HG02623 (cell line): ENCODE measurements around the gene FHL1.

Experiments used
- ATAC-seq: cut with Tn5 transposase; IDR thresholded peaks from one replicate; pipeline ENCODE4 v1.9.1; 2021; ENCODE audit warnings: moderate library complexity; ENCODE audit not compliant: unreplicated experiment

The FHL1 gene

GRCh38 chrX:136250191-136251040 is 103.1 kb downstream of the FHL1 start:
- ATAC-seq: peak; percentile 27

GRCh38 chrX:136251041-136251991 is 104.0 kb downstream of the FHL1 start, which contains the start of gene MAP7D3:
Gene MAP7D3, minus strand, starts transcription at chrX:136251400. Its CDS starts 42 bp downstream, at chrX:136251358.
- ATAC-seq: peak; percentile 91

DNA sequence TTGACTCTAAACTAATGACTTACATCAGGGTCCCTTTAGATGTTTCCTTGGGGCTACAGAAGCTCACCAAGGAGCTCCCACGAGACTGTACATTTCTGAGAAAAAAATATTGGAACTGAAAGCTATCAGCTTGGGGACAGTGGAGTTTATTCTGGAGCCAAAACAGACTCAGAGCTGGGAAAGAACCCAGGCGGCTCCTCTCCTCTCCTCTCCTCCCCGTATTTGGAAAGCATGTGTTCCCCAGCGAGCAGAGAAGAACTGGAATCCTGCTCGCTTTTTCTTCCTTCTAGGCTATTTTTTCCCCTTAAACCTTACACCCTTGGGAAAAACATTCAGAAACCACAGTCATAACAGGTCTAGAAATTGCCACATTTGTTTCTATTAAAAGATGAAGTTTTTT is 108.2 kb downstream of the FHL1 start:
- no peak for ATAC-seq

- ATAC-seq: no peak
These were observed 108.7 kb downstream of the FHL1 start for GRCh38 chrX:136256026-136256425.

DNA sequence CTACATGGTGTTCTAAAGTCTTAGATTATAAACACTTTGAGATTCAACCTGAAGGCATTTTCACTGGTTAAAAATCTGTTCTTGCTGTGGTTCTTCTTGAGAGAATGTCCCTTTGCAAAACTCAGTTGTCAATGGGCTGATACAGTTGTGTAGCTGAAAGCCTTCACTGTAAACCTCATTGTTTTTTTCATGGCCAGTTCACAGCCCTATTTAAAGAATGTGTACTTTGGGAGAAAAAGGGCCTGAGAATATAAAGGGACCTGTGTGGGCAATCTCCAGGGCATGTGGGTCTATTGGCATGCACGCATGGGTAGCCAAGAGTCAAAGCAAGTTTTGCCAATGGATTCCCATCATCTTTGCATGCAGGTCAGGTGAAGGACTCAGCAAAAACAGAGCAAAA is 111.6 kb downstream of the FHL1 start:
- no peak for ATAC-seq

- ATAC-seq: no peak
These were observed 112.2 kb downstream of the FHL1 start for GRCh38 chrX:136259543-136259942.

DNA sequence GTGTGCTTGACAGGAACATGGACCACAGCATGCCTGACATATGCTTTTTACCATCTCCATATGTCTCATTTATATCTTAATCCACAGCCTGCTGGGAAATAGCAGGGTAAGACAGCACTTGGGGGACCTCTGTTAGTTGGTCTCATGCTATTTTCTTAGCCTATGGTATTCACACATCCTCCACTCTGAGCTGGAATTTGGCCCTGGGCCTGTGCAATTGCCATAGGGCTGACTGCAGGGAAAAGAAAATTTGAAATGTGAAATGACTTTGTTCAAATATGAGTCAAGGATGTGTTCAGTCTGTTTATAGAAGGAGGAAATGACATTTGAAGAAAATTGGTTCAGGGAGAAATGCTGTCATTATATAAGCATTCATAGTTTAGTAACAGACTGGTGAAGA is 113.4 kb downstream of the FHL1 start:
- ATAC-seq: no peak
